RPMI7951 (cell line): ENCODE measurements around the gene CAPN5. TPM values are rescaled to one million over a fixed set of nuclear protein-coding genes. Genes with fewer than 3 reads are reported as not detected.
"Not testable (repeated sequence)": the region's sequence is repeated elsewhere in the genome, so short reads cannot be mapped to it uniquely, and the experiment has no call there.

ENCODE experiments used
- DNase-seq: peaks from one replicate; pipeline ENCODE4 v3.0.0-alpha.2; 2012; ENCODE audit warnings: low read depth
- total RNA-seq: library from RNA; depleted of rRNA; stranded (reverse); fragments of >200 nt; shearing (Covaris generic); gene quantifications from 2 replicates; pipeline ENCODE4 v1.2.3, GENCODE V29; 2014

Gene CAPN5
- total RNA-seq, 1 experiment from 2014 or later, result 12.4 TPM

DNA sequence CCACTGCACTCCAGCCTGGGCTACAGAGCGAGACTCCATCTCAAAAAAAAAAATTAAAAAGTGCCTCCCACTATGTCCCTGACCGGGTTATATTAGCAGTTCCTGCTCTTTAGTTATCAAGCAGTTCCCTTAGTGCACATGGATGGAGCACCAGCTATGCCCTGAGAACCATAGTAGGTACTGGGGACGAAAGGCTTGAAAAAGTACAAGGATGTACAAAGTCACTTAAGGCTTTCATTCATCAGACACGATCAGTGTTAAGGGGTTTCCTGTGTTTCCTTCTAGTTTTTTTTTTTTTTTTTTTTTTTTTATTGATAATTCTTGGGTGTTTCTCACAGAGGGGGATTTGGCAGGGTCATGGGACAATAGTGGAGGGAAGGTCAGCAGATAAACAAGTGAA is 30.4 kb downstream of the CAPN5 start:
- DNase-seq, result not testable (repeated sequence)

- DNase-seq, result no peak
These were observed 33.6 kb downstream of the CAPN5 start for GRCh38 chr11:77100166-77101042.

- DNase-seq, result no peak
These were observed 34.3 kb downstream of the CAPN5 start for GRCh38 chr11:77101043-77101537.

- no peak for DNase-seq
These were observed 35.8 kb downstream of the CAPN5 start, which contains the start of gene OMP for GRCh38 chr11:77102246-77103210. Gene OMP, plus strand, starts transcription at chr11:77102840. Its CDS starts 0 bp downstream, at chr11:77102840.

- no peak for DNase-seq
These were observed 36.5 kb downstream of the CAPN5 start for GRCh38 chr11:77103319-77103718.

GRCh38 chr11:77104727-77105126 is 38.0 kb downstream of the CAPN5 start:
- DNase-seq, result no peak

DNA sequence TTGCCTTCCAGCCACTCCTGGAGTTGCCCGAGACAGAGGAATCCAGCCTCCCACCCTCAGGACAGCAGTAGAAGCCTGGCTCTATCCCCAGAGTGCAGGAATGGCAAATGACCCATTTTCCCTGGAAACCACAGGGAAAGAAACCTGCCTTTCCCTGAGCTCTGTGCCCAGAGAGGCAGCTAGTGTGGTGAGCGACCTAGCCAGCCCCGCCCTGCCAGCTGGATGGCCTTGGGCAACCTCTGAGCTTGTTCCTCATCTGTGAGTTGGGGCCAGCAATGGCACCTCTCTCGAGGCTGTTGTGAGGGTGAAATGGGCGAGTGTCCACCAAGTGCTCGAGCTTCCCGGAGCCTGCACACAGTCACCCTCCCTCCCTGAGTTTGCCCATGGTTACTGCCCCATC is 39.5 kb downstream of the CAPN5 start:
- DNase-seq, result peak; percentile 84

GRCh38 chr11:77106759-77107158 is 40.0 kb downstream of the CAPN5 start:
- DNase-seq, result no peak

- peak; percentile 96 for DNase-seq
These were observed 41.2 kb downstream of the CAPN5 start for GRCh38 chr11:77107950-77108349.

- no peak for DNase-seq
These were observed 41.7 kb downstream of the CAPN5 start for GRCh38 chr11:77108436-77108835.

DNA sequence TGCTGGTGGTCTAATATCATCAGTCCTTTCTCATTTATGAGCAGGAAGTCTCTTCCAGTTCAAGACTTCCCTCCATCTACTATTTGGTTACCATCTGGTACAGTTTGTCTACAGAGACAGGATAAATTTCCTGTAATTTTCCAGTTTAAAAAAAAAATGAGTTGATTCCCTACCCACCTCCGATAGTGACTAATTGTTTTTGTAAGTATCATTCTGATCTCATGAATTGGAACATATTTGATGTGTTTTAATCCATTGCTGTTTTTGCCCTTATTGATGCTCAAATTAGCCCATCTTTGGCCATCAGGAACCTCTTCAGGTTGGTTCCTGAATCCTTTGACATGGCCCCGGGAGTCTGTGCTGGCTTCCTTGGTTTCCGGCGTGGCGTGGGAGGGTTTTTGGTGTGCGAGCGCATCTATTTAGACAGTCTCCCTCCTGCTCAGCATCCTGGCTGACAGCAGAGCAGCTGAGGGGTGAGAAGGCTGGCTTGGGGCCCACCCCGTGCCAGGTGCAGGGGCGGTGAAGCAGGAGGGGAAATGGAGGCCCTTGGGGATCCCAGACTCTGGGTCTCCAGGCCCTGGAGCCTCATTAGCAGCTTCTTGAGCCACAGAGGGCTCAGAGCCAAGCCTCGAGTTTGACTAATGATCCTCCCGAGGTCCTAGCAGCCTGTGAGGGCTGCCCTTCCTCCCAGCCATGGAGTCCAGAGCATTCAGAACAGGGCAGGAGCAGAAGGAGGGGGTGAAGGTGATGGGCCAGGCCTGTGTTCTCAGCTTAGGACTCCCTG is 42.7 kb downstream of the CAPN5 start:
- no peak for DNase-seq

DNA sequence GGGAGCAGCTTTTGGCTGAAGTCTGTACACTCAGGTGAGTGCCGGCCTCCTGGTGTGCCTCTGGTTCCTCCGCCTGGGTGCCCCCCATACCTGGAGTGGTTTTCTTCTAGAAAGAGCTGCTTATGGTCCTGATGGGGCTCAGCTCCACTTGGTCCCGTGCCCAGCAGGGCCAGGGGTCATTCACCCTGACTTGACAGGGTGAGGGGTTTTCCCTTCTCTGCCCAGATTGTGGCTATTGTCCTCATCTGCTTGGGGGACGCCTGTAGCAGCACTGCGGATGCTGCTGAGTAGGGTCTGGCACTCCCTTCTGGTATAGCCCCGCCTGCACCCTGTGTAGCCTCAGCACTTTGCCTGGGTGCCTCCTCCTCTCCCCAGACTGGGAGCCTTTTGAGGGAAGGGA is 44.1 kb downstream of the CAPN5 start:
- no peak for DNase-seq

- DNase-seq, result no peak
These were observed 44.5 kb downstream of the CAPN5 start for GRCh38 chr11:77111277-77111676.

DNA sequence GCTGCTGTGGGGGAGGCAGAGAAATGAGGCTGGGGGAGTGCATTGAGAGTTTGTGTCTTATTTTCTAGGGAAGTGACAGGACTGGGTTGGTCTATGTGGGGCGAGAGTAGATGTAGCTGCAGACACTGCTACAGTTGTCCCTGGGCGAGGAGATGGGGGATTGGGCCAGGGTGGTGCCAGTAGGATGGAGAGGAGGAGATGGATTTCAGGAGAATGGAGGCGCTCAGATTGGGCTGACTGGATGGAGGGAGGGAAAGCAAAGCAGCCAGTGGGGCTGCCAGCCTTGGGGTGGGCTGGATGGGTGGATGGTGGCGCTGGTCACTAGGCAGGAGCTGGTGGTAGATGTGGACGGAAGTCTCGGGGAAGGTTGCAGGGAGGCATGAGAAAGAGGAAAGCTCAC is 45.2 kb downstream of the CAPN5 start:
- DNase-seq, result no peak

DNA sequence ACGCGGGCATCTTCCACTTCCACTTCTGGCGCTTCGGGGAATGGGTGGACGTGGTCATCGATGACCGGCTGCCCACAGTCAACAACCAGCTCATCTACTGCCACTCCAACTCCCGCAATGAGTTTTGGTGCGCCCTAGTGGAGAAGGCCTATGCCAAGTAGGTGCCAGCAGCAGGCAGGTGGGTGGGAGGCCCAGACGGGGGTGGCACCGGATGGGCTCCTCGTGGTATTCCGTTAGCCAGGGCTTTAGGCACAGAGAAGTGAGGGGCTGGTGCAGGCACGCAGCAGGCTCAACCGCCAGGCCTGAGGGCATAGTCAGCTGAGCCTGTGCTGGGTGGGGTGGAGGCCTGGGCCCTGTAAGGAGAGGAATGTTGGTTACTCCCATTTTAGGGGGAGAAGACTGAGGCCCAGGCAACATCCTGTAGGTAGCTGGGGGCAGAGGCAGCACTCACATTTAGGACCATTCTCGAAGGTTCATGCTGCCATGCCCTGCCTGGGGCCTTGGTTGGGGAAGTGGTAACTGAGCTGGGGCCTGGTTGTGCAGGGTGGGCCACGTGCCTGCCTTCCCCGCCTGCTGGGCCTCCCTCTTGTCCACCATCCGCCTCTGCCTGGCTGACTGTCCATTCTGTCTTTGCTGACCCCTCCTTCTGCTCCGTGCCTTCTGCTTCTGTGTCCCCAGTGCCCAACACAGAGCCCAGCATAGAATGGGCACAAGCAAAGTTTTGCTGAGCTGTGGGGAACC is 46.0 kb downstream of the CAPN5 start:
- no peak for DNase-seq

DNA sequence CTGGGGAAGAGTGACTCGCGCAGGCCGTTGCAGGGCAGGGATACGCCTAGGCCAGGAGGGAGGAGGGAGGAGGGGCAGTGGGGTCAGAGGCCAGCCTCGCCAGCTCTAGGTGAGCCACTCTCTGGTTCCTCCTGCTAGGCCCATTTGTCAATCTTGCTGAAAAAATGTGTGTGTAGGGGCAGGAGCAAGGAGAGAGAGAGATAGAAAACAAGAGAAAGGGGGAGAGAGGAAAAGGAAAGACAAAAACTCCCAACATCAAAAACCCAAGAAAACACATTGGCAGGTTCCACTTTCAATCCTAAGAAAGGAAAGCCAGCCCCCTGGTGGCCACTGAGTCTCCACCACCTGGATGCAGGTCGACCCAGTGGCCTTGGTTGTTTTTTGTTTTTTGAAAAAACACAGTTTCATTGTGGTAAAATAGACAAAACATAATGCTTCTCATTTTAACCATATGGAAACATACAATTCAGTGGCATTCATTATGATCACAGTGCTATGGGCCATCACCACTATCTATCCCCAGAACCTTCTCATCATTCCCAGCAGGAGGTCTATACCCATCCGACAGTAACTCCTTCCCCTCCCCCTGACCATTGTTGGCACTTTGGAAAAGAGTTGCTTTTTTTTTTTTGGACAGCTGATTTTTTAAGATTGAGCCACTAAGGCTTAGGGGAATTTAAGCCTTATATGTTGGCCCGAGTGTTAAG is 46.8 kb downstream of the CAPN5 start:
- DNase-seq, result peak; percentile 45

DNA sequence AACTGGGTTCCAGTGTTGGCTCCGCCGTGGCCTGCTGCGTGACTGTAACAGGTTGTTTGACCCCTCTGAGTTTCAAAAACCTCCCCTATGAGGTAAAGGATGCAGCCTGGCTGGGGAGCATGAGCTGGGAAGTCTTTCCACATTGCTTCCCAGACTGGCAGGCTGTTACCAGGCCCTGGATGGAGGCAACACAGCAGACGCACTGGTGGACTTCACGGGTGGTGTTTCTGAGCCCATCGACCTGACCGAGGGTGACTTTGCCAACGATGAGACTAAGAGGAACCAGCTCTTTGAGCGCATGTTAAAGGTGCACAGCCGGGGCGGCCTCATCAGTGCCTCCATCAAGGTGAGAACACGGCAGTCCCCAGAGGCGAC is 47.3 kb downstream of the CAPN5 start:
- DNase-seq, result no peak

DNA sequence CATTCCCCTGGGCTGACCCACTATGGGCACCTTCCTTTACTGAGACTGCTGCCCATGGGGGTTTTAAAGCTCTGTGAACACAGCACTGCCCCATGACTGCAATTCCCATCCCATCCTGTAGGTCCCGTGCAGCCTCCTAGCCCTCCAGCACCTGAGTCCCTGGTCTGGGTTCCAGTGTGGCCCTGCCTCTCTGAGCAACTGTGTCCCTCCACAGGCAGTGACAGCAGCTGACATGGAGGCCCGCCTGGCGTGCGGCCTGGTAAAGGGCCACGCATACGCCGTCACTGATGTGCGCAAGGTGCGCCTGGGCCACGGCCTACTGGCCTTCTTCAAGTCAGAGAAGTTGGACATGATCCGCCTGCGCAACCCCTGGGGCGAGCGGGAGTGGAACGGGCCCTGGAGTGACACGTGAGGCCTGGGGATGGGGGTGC is 48.4 kb downstream of the CAPN5 start:
- DNase-seq, result no peak

DNA sequence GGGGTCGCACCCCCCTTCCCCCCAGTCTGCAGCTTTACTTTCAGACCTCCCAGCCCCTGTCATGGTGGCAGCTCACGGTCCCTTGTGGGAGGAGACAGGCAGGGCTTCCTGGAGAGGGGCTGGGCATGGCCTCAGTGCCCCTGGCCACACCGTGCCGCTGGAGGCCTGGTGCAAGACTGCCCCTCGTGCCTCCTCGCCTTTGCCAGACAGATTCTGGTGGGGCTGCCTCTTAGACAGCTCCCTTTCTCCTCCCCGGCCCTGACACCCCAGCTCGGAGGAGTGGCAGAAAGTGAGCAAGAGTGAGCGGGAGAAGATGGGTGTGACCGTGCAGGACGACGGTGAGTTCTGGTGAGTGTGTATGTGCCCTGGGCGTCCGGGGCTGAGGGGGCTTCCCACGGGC is 49.2 kb downstream of the CAPN5 start:
- DNase-seq, result no peak

DNA sequence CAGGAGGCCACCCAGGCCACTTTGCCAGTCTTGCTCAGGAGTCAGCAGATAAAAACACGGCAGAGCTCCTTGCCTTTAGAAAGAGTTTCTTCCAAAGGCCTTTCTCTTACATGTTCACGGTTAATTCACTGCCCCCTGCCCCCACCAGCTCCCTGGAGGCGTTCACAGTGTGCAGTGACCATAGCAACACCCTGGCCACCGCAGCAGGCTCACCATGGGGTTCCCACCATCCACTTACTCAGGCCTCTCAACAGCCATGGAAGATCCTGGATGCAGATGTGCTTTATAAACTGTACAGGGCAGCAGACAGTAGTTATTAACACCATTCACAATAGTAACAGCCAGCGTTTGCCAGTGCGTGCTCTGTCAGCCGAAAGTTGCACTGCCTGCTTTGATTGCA is 50.7 kb downstream of the CAPN5 start:
- no peak for DNase-seq
